GM23248 (cell line): ENCODE measurements around the gene WNT9B. TPM values are rescaled to one million over a fixed set of nuclear protein-coding genes. Genes with fewer than 3 reads are reported as not detected.

Source experiments
- DNase-seq: peaks from one replicate; pipeline ENCODE4 v3.0.0-alpha.2; 2015
- H2AFZ ChIP-seq: fragments of 200-600 bp; sonication (generic); 2 replicates; pipeline ENCODE4 v1.6.1; 2016; ENCODE audit warnings: antibody characterized with exemption
- H3F3A ChIP-seq: fragments of 200-600 bp; sonication (generic); 2 replicates; pipeline ENCODE4 v1.6.1; 2016; ENCODE audit warnings: mild to moderate bottlenecking, antibody characterized with exemption, mixed run types; ENCODE audit not compliant: insufficient read depth
- H3K27ac ChIP-seq: fragments of 200-600 bp; sonication (generic); 2 replicates; pipeline ENCODE4 v1.5.1; 2016; ENCODE audit warnings: mild to moderate bottlenecking
- H3K27me3 ChIP-seq: fragments of 200-600 bp; sonication (generic); replicated peaks from 2 replicates; pipeline ENCODE4 v1.6.1; 2016; ENCODE audit warnings: mild to moderate bottlenecking; ENCODE audit not compliant: insufficient read depth
- H3K36me3 ChIP-seq: fragments of 200-600 bp; sonication (generic); 2 replicates; pipeline ENCODE4 v1.6.1; 2016; ENCODE audit warnings: low read depth, mild to moderate bottlenecking
- H3K4me1 ChIP-seq: fragments of 200-600 bp; sonication (generic); 2 replicates; pipeline ENCODE4 v1.6.1; 2016; ENCODE audit warnings: mild to moderate bottlenecking; ENCODE audit not compliant: insufficient read depth
- H3K4me2 ChIP-seq: fragments of 200-600 bp; sonication (generic); one replicate; pipeline ENCODE4 v1.6.1; 2016; ENCODE audit warnings: mild to moderate bottlenecking; ENCODE audit not compliant: unreplicated experiment
- H3K4me3 ChIP-seq: fragments of 200-600 bp; sonication (generic); 2 replicates; pipeline ENCODE4 v1.5.1; 2016; ENCODE audit warnings: mild to moderate bottlenecking
- H3K79me2 ChIP-seq: fragments of 200-600 bp; sonication (generic); 2 replicates; pipeline ENCODE4 v1.6.1; 2016; ENCODE audit warnings: mild to moderate bottlenecking; ENCODE audit not compliant: insufficient read depth
- H3K9ac ChIP-seq: fragments of 200-600 bp; sonication (generic); 2 replicates; pipeline ENCODE4 v1.6.1; 2016; ENCODE audit warnings: mild to moderate bottlenecking
- H3K9me2 ChIP-seq: fragments of 200-600 bp; sonication (generic); 2 replicates; pipeline ENCODE4 v1.6.1; 2016; ENCODE audit warnings: mixed run types, mild to moderate bottlenecking, moderate library complexity; ENCODE audit not compliant: insufficient read depth
- H3K9me3 ChIP-seq: fragments of 200-600 bp; sonication (generic); one replicate; pipeline ENCODE4 v1.6.1; 2017; ENCODE audit warnings: low read depth
- H4K20me1 ChIP-seq: fragments of 200-600 bp; sonication (generic); 2 replicates; pipeline ENCODE4 v1.6.0; 2016; ENCODE audit not compliant: insufficient read depth
- EZH2 ChIP-seq: fragments of 200-600 bp; sonication (generic); IDR thresholded peaks from 2 replicates; pipeline ENCODE4 v1.6.1; 2018; ENCODE audit warnings: antibody characterized with exemption, mild to moderate bottlenecking; ENCODE audit not compliant: insufficient read depth, poor library complexity, severe bottlenecking
- EZH2phosphoT487 ChIP-seq: fragments of 200-600 bp; sonication (generic); IDR thresholded peaks from 2 replicates; pipeline ENCODE4 v1.6.1; 2018; ENCODE audit warnings: antibody characterized with exemption, moderate library complexity, mild to moderate bottlenecking, low read depth; ENCODE audit not compliant: insufficient read depth
- WGBS, 2 experiments: methylation state at CpG; one replicate each; pipeline ENCODE4 v1.1.6; 2015 to 2017; ENCODE audit warnings: low lambda C conversion rate in 2 of 2, low coverage in 1 of 2; ENCODE audit errors: missing lambda C conversion rate in 2 of 2; 5-methylcytosine and 5-hydroxymethylcytosine counted together
- in situ Hi-C: fragments of 300-500 bp; cut with MboI; formaldehyde crosslinking; loops from 2 replicates; pipeline ENCODE4 v1.15.0; 2020
- polyA plus RNA-seq: library from polyadenylated mRNA; unstranded; fragments of >200 nt; fragmentation: Nextera tagmentation; extraction: Ambion mirVana; gene quantifications from 2 replicates; pipeline ENCODE4 v1.2.1, GENCODE V29; 2016
- total RNA-seq: library from RNA; depleted of rRNA; stranded (reverse); fragments of >200 nt; shearing (Covaris generic); gene quantifications from 2 replicates; pipeline ENCODE4 v1.2.3, GENCODE V29; 2014

WNT9B gene
- total and polyA plus RNA-seq, 2 experiments from 2014 or later: not detected

GRCh38 chr17:46853896-46854444, 2.6 kb downstream of the WNT9B start:
- in situ Hi-C loops: no loop called here
- WGBS, 2 experiments: 61 to 62% methylated on average over 6 of the region's 6 CpGs
- Histone ChIP-seq H3K9ac (no peak overlapping the region), H3F3A (no peaks in the 10 kb centered on the region), H3K9me3 (no peaks in the 10 kb centered on the region), H3K4me3 (no peak overlapping the region), H3K9me2 (no peaks in the 10 kb centered on the region), H3K36me3 (no peaks in the 10 kb centered on the region), H3K4me1 (no peaks in the 10 kb centered on the region), H4K20me1 (no peaks in the 10 kb centered on the region), H3K27me3 (peaks cover 25% of the 10 kb centered on the region), H3K27ac (no peak overlapping the region), H3K79me2 (no peaks in the 10 kb centered on the region), H3K4me2 (no peak overlapping the region), H2AFZ (no peak overlapping the region)
- TF ChIP-seq EZH2 (no peak), EZH2phosphoT487 (no peak)
- DNase-seq: peak; percentile 69

GRCh38 chr17:46854515-46854914, 3.1 kb downstream of the WNT9B start:
- H4K20me1 ChIP-seq: no peaks in the 10 kb centered on the region
- no peak overlapping the region for H3K9ac ChIP-seq
- no peaks in the 10 kb centered on the region for H3K79me2 ChIP-seq
- no peak for TF ChIP-seq EZH2
- TF ChIP-seq EZH2phosphoT487: no peak
- H3K4me2 ChIP-seq: no peak overlapping the region
- no peak overlapping the region for H2AFZ ChIP-seq
- peaks cover 20% of the 10 kb centered on the region for H3K27me3 ChIP-seq
- no peaks in the 10 kb centered on the region for H3F3A ChIP-seq
- H3K9me3 ChIP-seq: no peaks in the 10 kb centered on the region
- H3K36me3 ChIP-seq: no peaks in the 10 kb centered on the region
- H3K4me1 ChIP-seq: no peaks in the 10 kb centered on the region
- WGBS, 2 experiments: 92% methylated on average over 3 of the region's 3 CpGs
- DNase-seq: no peak
- no peak overlapping the region for H3K4me3 ChIP-seq
- no peaks in the 10 kb centered on the region for H3K9me2 ChIP-seq
- H3K27ac ChIP-seq: no peak overlapping the region
- in situ Hi-C loops: no loop called here

GRCh38 chr17:46854948-46855347, 3.6 kb downstream of the WNT9B start:
- in situ Hi-C loops: no loop called here
- no peak overlapping the region for H2AFZ ChIP-seq
- no peak overlapping the region for H3K4me3 ChIP-seq
- TF ChIP-seq EZH2phosphoT487: no peak
- no peak for TF ChIP-seq EZH2
- no peaks in the 10 kb centered on the region for H3K79me2 ChIP-seq
- no peaks in the 10 kb centered on the region for H3K9me3 ChIP-seq
- H3K9ac ChIP-seq: no peak overlapping the region
- H3F3A ChIP-seq: no peaks in the 10 kb centered on the region
- no peak for DNase-seq
- no peaks in the 10 kb centered on the region for H3K9me2 ChIP-seq
- H3K36me3 ChIP-seq: no peaks in the 10 kb centered on the region
- no peak overlapping the region for H3K4me2 ChIP-seq
- no peaks in the 10 kb centered on the region for H4K20me1 ChIP-seq
- no peaks in the 10 kb centered on the region for H3K4me1 ChIP-seq
- no peak overlapping the region for H3K27ac ChIP-seq
- 69 to 73% methylated on average over 4 of the region's 4 CpGs for WGBS, 2 experiments
- peaks cover 15% of the 10 kb centered on the region for H3K27me3 ChIP-seq

- Histone ChIP-seq H3K27ac (no peak overlapping the region), H2AFZ (no peak overlapping the region), H4K20me1 (no peaks in the 10 kb centered on the region), H3K4me2 (no peak overlapping the region), H3K27me3 (peaks cover 4% of the 10 kb centered on the region), H3K9me3 (no peaks in the 10 kb centered on the region), H3K36me3 (no peaks in the 10 kb centered on the region), H3K4me3 (no peak overlapping the region), H3K79me2 (no peaks in the 10 kb centered on the region), H3K9ac (no peak overlapping the region), H3F3A (no peaks in the 10 kb centered on the region), H3K9me2 (no peaks in the 10 kb centered on the region), H3K4me1 (no peaks in the 10 kb centered on the region)
- WGBS, 2 experiments: 83 to 88% methylated on average over 1 of the region's 1 CpG
- no peak for TF ChIP-seq EZH2
- no peak for TF ChIP-seq EZH2phosphoT487
- in situ Hi-C loops: no loop called here
- DNase-seq: no peak
These were observed 6.2 kb downstream of the WNT9B start for GRCh38 chr17:46857600-46857999.

- Histone ChIP-seq H3K9me2 (no peaks in the 10 kb centered on the region), H3K9ac (no peak overlapping the region), H3K27ac (no peak overlapping the region), H3K9me3 (no peaks in the 10 kb centered on the region), H3K4me3 (no peak overlapping the region), H3K36me3 (no peaks in the 10 kb centered on the region), H3K79me2 (no peaks in the 10 kb centered on the region), H3K4me1 (no peaks in the 10 kb centered on the region), H2AFZ (no peak overlapping the region), H4K20me1 (no peaks in the 10 kb centered on the region), H3F3A (no peaks in the 10 kb centered on the region), H3K27me3 (no peaks in the 10 kb centered on the region; the same call in 1 of the 2 replicates), H3K4me2 (no peak overlapping the region)
- no peak for DNase-seq
- TF ChIP-seq EZH2phosphoT487 (no peak), EZH2 (no peak)
- in situ Hi-C loops: no loop called here
- 84 to 91% methylated on average over 4 to 5 of the region's 5 CpGs for WGBS, 2 experiments
These were observed 8.6 kb downstream of the WNT9B start for GRCh38 chr17:46859996-46860395.
